Activated naive CD4-positive, alpha-beta T cell treated with anti-CD3 and anti-CD28 coated beads for 36 hours (primary cell): ENCODE results near the gene GAS2L1. TPM values are rescaled to one million over a fixed set of nuclear protein-coding genes. Genes with fewer than 3 reads are reported as not detected.

Experiments
- CTCF ChIA-PET: fragments of 350-600 bp; sonication (Branson Sonifier 250); formaldehyde crosslinking; loops from one replicate; lab custom pipeline; 2021; ENCODE audit warnings: antibody characterized with exemption; lab: Charles Lee
- DNase-seq: peaks from one replicate; pipeline ENCODE4 v3.0.0-alpha.2; 2020
- H3K27ac Mint-ChIP-seq: one replicate; pipeline ENCODE4 v1.8.0; 2021; ENCODE audit warnings: mild to moderate bottlenecking, mixed read lengths
- H3K27me3 Mint-ChIP-seq: one replicate; pipeline ENCODE4 v1.8.0; 2021; ENCODE audit warnings: low read depth, mixed read lengths
- H3K36me3 Mint-ChIP-seq: one replicate; pipeline ENCODE4 v1.8.0; 2021; ENCODE audit warnings: low read depth, mixed read lengths
- H3K4me1 Mint-ChIP-seq: one replicate; pipeline ENCODE4 v1.8.0; 2021; ENCODE audit warnings: low read depth, mixed read lengths
- H3K4me3 Mint-ChIP-seq: one replicate; pipeline ENCODE4 v1.8.0; 2021; ENCODE audit warnings: mild to moderate bottlenecking, moderate library complexity, mixed read lengths
- H3K9me3 Mint-ChIP-seq: one replicate; pipeline ENCODE4 v1.8.0; 2021; ENCODE audit warnings: mixed read lengths
- intact Hi-C: fragments of 100-400 bp; cut with micrococcal nuclease; formaldehyde crosslinking; loops from one replicate; pipeline ENCODE4 v1.15.1; 2023
- total RNA-seq, 2 experiments: library from RNA; stranded (reverse); gene quantifications; one replicate each; pipeline ENCODE4 v1.2.3, GENCODE V29; 2021

The GAS2L1 gene
- total RNA-seq, 2 experiments from 2014 or later = 0.12 to 0.26 TPM

DNA sequence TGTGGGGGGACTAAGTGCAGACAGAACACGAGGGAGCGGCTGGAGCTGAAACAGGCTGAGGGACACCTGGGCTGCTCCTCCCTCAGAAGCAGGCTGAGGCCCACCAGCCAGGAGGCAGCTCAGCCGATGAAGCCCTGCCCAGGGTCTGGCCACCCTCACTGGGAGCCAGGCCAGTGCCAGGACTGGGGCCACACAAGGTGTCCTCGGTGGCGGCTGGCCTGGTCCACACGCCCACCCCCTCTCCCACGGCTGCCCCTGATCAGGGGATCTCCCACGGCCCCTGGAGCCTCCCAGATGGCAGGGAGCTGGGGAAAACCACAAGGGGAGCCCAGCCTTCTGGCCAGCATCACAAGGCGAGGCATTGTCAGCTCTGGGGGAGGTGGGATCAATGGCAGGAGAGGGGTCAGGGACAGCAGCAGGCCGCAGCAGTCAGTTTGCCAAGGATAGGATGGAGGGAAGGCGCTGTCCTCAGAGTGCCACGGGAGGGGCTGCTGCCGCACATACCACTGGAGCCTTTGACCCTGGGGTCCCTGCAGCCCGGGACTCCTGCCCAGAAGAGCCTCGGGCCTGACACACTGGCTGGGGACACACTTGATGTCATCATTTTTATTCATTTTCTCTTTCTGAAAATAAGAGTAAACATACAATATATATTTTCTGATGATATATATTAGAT is 20.8 kb downstream of the GAS2L1 start:
- Mint-ChIP-seq H3K36me3 (peaks cover 1% of the 10 kb centered on the region), H3K4me3 (no peak overlapping the region), H3K27ac (no peak overlapping the region), H3K4me1 (no peaks in the 10 kb centered on the region), H3K9me3 (no peaks in the 10 kb centered on the region), H3K27me3 (no peaks in the 10 kb centered on the region)
- CTCF ChIA-PET = interaction anchor here (1.6 kb wide), 1 partner anchor 14 kb away, joined by 4 read pairs; no protein-coding TSS in a partner anchor
- intact Hi-C loops = no loop called here
- DNase-seq = no peak

DNA sequence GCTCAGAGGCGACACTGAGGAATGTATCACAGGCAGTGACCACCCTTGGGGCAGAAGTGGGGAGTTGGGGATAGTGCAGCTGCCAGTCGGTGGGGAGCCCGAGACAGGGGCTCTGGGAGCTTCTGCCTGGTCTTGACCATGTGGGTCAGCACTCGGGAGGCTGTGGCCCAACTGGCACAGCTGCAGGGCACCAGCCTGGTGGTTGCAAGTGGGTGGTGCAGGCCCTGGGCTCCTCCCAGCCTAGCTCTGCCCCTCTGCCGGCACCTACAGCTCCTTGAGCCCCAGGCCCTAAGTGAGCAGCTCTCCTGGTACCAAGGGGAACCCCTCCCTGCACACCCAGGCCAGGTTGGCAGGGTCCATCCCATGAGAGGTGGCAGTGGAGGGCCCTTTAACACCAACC is 21.6 kb downstream of the GAS2L1 start:
- intact Hi-C loops = no loop called here
- Mint-ChIP-seq H3K4me3 (no peak overlapping the region), H3K27me3 (no peaks in the 10 kb centered on the region), H3K27ac (no peak overlapping the region), H3K4me1 (no peaks in the 10 kb centered on the region), H3K36me3 (peaks cover 1% of the 10 kb centered on the region), H3K9me3 (no peaks in the 10 kb centered on the region)
- no peak for DNase-seq
- CTCF ChIA-PET = interaction anchor here (0.6 kb wide), 1 partner anchor 8 kb away, joined by 3 read pairs; no protein-coding TSS in a partner anchor

DNA sequence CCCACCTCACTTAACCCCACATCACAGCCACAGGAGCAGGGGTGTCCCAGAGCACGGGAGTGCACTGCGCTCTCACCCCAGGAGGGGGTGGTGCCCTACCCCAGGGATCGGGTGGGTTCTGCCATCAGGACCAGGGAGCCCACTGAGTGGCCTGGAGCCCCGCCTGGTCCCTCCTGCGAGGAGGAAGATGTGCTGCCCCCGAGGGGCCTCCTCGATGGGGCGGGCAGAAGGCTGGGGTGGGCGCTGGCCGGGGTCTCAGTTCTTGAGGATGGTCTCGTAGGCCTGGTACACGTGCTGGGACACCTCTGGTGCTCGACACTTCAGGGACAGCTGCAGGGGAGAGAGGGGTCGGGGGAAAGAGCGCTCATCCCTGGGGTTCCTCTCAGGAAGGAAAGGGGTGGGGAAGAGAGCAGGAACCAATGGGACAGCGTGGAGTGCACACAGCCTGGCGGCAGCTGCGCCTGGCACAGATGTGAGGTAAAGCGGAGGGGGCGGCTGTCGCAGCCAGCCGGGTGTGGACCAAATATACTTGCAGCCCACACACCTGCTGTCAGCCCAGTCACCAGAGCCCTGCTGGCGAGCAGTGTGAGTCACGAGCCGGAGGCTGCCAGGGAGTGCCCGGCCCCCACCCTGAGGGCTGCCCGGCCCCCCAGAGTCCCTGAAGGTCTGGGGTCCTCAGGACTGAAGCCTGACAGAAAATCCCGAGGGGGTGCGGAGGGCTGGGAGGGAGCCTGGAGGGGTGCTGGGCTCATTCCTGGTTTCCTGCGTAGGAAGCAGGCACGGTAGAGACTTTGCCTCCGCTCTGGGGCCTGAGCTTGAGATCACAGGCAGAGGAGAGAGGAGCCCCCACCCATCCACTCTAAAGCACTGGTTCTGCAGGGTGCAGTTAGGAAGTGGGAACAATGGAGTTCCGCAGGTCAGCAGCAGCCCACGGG is 22.4 kb downstream of the GAS2L1 start:
- no peaks in the 10 kb centered on the region for H3K9me3 Mint-ChIP-seq
- no peaks in the 10 kb centered on the region for H3K4me1 Mint-ChIP-seq
- no peak for DNase-seq
- peaks cover 1% of the 10 kb centered on the region for H3K36me3 Mint-ChIP-seq
- CTCF ChIA-PET = interaction anchor here (0.6 kb wide), 1 partner anchor 8 kb away, joined by 3 read pairs; no protein-coding TSS in a partner anchor
- H3K27ac Mint-ChIP-seq = no peak overlapping the region
- H3K4me3 Mint-ChIP-seq = no peak overlapping the region
- no peaks in the 10 kb centered on the region for H3K27me3 Mint-ChIP-seq
- intact Hi-C loops = no loop called here

DNA sequence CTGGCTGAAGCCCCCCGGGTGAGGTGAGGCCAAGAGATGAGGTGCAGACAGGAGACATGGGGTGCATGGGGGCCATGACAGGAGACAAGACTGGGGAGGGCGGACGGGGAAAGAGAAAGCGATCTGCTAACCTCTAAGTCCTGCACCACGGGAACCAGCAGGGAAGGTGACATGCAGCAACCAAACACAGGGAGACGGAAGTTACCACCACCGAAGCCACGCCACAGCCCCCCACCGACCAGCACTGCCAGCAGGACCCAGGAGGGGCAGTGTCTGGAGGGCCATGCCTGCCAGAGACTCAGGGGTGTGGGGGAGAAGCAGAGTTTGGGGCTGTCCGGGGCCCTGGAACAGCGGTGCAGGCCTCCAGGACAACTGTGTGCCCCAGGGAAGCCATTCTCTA is 23.1 kb downstream of the GAS2L1 start:
- no peaks in the 10 kb centered on the region for H3K27me3 Mint-ChIP-seq
- no peaks in the 10 kb centered on the region for H3K4me1 Mint-ChIP-seq
- CTCF ChIA-PET = no interaction called here
- peaks cover 4% of the 10 kb centered on the region for H3K36me3 Mint-ChIP-seq
- no peak overlapping the region for H3K27ac Mint-ChIP-seq
- DNase-seq = no peak
- H3K9me3 Mint-ChIP-seq = no peaks in the 10 kb centered on the region
- intact Hi-C loops = no loop called here
- H3K4me3 Mint-ChIP-seq = no peak overlapping the region

GRCh38 chr22:29330291-29330690 is 23.8 kb downstream of the GAS2L1 start:
- Mint-ChIP-seq H3K27me3 (no peaks in the 10 kb centered on the region), H3K27ac (no peak overlapping the region), H3K36me3 (peaks cover 4% of the 10 kb centered on the region), H3K4me3 (no peak overlapping the region), H3K9me3 (no peaks in the 10 kb centered on the region), H3K4me1 (no peaks in the 10 kb centered on the region)
- CTCF ChIA-PET = no interaction called here
- no peak for DNase-seq
- intact Hi-C loops = no loop called here

DNA sequence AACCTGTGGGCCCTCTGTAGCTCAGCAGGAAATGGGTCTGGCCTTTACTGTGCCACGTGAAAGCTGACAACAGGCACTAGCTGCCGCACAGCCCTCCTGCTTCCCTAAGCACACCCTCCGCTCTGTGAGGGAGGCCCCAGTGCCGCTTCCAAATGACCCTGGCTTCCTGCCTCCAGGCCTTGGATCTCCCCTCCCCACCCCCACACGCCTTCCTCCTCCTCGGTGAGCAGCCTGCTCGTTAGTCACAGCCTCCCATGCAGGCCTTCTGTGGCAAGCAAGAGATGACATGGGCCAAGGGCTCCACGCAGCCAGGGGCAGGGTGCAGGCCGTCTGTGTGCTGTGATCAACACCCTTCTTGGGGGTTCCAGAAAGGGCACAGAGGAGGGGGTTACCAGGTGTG is 24.3 kb downstream of the GAS2L1 start:
- Mint-ChIP-seq H3K9me3 (no peaks in the 10 kb centered on the region), H3K4me3 (no peak overlapping the region), H3K27me3 (no peaks in the 10 kb centered on the region), H3K36me3 (peaks cover 4% of the 10 kb centered on the region), H3K4me1 (no peaks in the 10 kb centered on the region), H3K27ac (no peak overlapping the region)
- intact Hi-C loops = no loop called here
- CTCF ChIA-PET = no interaction called here
- DNase-seq = no peak

DNA sequence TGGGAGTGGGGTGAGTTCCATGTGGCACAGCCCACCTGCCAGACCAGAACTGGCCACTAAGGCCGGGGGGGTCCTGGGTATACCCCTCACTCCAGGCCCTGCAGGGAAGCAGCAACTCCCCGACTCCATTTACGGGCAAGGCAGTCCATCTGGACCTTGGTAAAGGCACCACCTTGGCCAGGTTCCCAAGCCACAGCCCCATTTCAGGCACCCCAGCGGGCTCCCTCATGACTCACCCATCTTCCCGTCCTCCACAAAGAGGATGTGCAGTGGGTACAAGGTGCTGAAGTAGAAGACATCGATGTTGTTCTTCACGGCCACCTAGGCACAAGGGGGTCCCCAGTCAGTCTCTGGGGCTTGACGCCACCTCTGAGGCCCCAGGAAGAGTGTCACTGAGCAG is 24.8 kb downstream of the GAS2L1 start:
- intact Hi-C loops = no loop called here
- CTCF ChIA-PET = no interaction called here
- no peaks in the 10 kb centered on the region for H3K27me3 Mint-ChIP-seq
- no peak overlapping the region for H3K27ac Mint-ChIP-seq
- H3K4me1 Mint-ChIP-seq = no peaks in the 10 kb centered on the region
- peaks cover 6% of the 10 kb centered on the region for H3K36me3 Mint-ChIP-seq
- H3K4me3 Mint-ChIP-seq = no peak overlapping the region
- no peaks in the 10 kb centered on the region for H3K9me3 Mint-ChIP-seq
- DNase-seq = no peak

GRCh38 chr22:29331658-29332300 is 25.3 kb downstream of the GAS2L1 start:
- intact Hi-C loops = no loop called here
- Mint-ChIP-seq H3K27ac (no peak overlapping the region), H3K36me3 (peaks cover 7% of the 10 kb centered on the region), H3K27me3 (no peaks in the 10 kb centered on the region), H3K9me3 (no peaks in the 10 kb centered on the region), H3K4me3 (no peak overlapping the region), H3K4me1 (no peaks in the 10 kb centered on the region)
- CTCF ChIA-PET = no interaction called here
- DNase-seq = no peak

- intact Hi-C loops = no loop called here
- Mint-ChIP-seq H3K4me1 (no peaks in the 10 kb centered on the region), H3K27ac (no peak overlapping the region), H3K4me3 (no peak overlapping the region), H3K27me3 (no peaks in the 10 kb centered on the region), H3K9me3 (no peaks in the 10 kb centered on the region), H3K36me3 (peaks cover 7% of the 10 kb centered on the region)
- CTCF ChIA-PET = interaction anchor here (0.6 kb wide), 1 partner anchor 180 kb away, joined by 3 read pairs; no protein-coding TSS in a partner anchor
- DNase-seq = no peak
Observed at GRCh38 chr22:29332886-29333496, 26.5 kb downstream of the GAS2L1 start.

DNA sequence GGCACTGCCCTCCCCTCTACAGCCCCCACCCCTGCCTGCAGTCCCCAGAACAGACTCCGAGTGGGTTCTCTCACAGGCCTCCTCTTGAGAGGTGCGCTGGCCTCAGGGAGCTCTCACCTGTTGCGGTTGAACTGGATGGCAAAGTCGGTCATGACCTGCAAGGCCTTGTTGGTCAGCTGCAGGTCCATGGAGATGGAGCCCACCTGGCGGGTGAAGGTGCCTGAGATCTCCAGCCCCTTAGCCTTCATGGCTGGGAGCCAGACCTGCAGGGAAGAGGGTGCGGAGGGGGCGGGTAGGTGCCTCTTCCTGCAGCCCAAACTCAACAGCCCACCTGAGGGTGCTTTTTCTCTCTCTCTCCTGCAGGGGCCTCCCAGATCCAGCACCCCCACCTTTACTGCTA is 27.7 kb downstream of the GAS2L1 start:
- intact Hi-C loops = no loop called here
- H3K9me3 Mint-ChIP-seq = no peaks in the 10 kb centered on the region
- H3K27ac Mint-ChIP-seq = no peak overlapping the region
- H3K4me3 Mint-ChIP-seq = no peak overlapping the region
- DNase-seq = no peak
- peaks cover 13% of the 10 kb centered on the region for H3K36me3 Mint-ChIP-seq
- H3K4me1 Mint-ChIP-seq = no peaks in the 10 kb centered on the region
- CTCF ChIA-PET = no interaction called here
- no peaks in the 10 kb centered on the region for H3K27me3 Mint-ChIP-seq

- H3K27ac Mint-ChIP-seq = no peak overlapping the region
- no peak overlapping the region for H3K4me3 Mint-ChIP-seq
- DNase-seq = no peak
- H3K36me3 Mint-ChIP-seq = peaks cover 16% of the 10 kb centered on the region
- H3K4me1 Mint-ChIP-seq = no peaks in the 10 kb centered on the region
- CTCF ChIA-PET = no interaction called here
- H3K9me3 Mint-ChIP-seq = no peaks in the 10 kb centered on the region
- intact Hi-C loops = no loop called here
- no peaks in the 10 kb centered on the region for H3K27me3 Mint-ChIP-seq
Observed at GRCh38 chr22:29334696-29335344, 28.4 kb downstream of the GAS2L1 start.

DNA sequence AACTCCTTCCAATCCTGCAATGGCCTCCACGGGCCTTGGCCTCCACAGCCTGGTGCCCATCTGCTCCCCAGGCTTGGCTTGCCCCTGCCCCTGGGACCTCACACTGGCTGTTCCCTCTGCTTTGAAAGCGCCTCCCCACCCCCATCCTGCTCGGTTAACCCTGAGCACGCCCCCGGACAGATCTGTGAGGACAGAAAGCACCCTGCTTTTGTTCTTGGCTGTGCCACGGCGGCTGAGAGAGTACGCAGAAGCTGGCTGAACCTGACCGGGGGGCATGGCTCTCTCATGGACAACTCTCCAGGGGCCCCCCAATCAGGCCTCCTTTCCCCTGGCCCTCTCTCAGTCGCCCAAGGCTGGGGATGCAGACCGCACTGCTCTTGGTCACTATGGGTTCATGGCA is 29.2 kb downstream of the GAS2L1 start:
- H3K36me3 Mint-ChIP-seq = peaks cover 16% of the 10 kb centered on the region
- no peaks in the 10 kb centered on the region for H3K4me1 Mint-ChIP-seq
- H3K27ac Mint-ChIP-seq = no peak overlapping the region

More for the DNA sequence above, 29.2 kb downstream of the GAS2L1 start:
- CTCF ChIA-PET = no interaction called here
- no peak overlapping the region for H3K4me3 Mint-ChIP-seq
- no peaks in the 10 kb centered on the region for H3K27me3 Mint-ChIP-seq
- intact Hi-C loops = no loop called here
- H3K9me3 Mint-ChIP-seq = no peaks in the 10 kb centered on the region
- no peak for DNase-seq
